DOHH2 (cell line): ENCODE data around the gene GPR141.

Source experiments
- CTCF ChIP-seq: fragments of 200-600 bp; sonication (generic); IDR thresholded peaks from one replicate; pipeline ENCODE4 v1.5.1; 2014; ENCODE audit warnings: antibody characterized with exemption, mild to moderate bottlenecking, low read depth, low read length; ENCODE audit not compliant: poor library complexity, severe bottlenecking
- EZH2phosphoT487 ChIP-seq: fragments of 200-600 bp; sonication (generic); IDR thresholded peaks from 2 replicates; pipeline ENCODE4 v1.6.1; 2017; ENCODE audit warnings: borderline replicate concordance, mild to moderate bottlenecking, antibody characterized with exemption, low read length, moderate library complexity, mixed read lengths

DNA sequence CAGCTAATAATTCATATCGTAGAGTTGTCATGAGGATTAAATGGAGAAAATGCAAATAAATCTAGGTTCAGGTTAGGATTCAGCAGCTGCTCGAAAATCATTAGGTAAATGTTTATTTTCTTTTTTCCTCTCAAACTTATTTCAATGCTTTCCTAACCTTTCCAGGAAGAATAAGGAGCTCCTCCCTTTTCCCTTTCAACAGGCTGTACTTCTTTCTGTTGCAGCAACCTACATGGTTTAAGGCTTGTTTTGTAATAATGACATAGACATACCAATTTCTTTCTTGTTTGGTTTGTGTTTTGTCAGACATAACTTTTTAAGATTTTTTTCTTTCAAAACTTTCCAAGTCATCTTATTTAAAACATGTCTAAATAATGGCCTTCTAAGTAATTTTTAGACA is 18.2 kb downstream of the GPR141 start:
- TF ChIP-seq CTCF (no peak), EZH2phosphoT487 (no peak)
